ENCODE results near the gene DEPDC5. TPM values are rescaled to one million over a fixed set of nuclear protein-coding genes. Genes with fewer than 3 reads are reported as not detected.

DEPDC5 gene
- total and polyA plus RNA-seq, 9 of the 15 experiments (the other 6 are each of a cell fraction or from before 2014, with no cell fraction given) = 2.3 to 12.3 (median 10.7) TPM

DNA sequence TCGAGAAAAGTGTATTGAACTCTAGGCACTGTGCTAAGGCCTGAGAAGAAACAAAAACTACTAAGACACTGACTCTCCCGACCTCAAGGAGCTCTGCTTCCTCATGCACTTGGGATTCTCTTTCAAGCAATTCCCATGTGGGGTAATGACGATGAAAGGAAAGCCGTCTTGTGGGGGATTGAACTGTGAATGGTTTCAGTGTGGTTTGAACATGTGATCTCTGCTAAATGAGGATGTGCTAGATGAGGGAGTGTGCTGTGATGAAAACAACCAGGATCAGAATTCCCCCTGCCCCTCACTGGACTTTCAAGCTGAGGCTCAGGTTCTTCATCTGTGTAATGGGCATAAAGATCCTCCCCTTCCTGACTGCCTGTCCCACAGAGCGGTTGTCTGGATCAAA is 74.9 kb downstream of the DEPDC5 start:
- Histone ChIP-seq H3K4me2 (ENCODE audit: insufficient read depth, low read length) (no peak overlapping the region), H3K27ac (ENCODE audit: extremely low read depth, low read depth, low read length) (no peak overlapping the region), H3K27me3 (ENCODE audit: control insufficient read depth in 2 of 2, insufficient read depth in 2 of 2, low read length in 2 of 2) (no peaks in the 10 kb centered on the region), H3K9me1 (ENCODE audit: control insufficient read depth, insufficient read depth, low read length) (no peaks in the 10 kb centered on the region), H3K9me3 (replicated peaks; ENCODE audit: control insufficient read depth, insufficient read depth, low read depth, low read length) (no peaks in the 10 kb centered on the region), H3K79me2 (ENCODE audit: control insufficient read depth, insufficient read depth, low read length) (no peaks in the 10 kb centered on the region), H3K9ac (ENCODE audit: insufficient read depth in 1 of 2, low read depth in 2 of 2, low read length in 2 of 2) (no peak overlapping the region), H3K4me1 (replicated peaks in 1 of 2; ENCODE audit: control insufficient read depth in 2 of 2, insufficient read depth in 2 of 2, low read length in 2 of 2) (peaks cover 5 to 9% of the 10 kb centered on the region in 2 experiments; a peak in 2 of 5 replicates), H2AFZ (ENCODE audit: low read depth, low read length) (no peak overlapping the region), H3K36me3 (ENCODE audit: control insufficient read depth, insufficient read depth, low read length) (peaks cover 23% of the 10 kb centered on the region), H4K20me1 (replicated peaks; ENCODE audit: control insufficient read depth, insufficient read depth, low read length) (no peaks in the 10 kb centered on the region), H3K4me3 (no peak overlapping the region)
- DNase-seq (ENCODE audit: extremely low read depth in 1 of 4, low spot score in 3 of 4) (no peak), ATAC-seq (no peak), FAIRE-seq (no peak)
- ChIA-PET POLR2A (no interaction called here), CTCF (ENCODE audit: low intra/inter-chr PET ratio) (no interaction called here)
- BruUV-seq (replicated peaks) = no TSS peak
- intact Hi-C loops (cut with micrococcal nuclease) (no loop called here), in situ Hi-C loops (cut with MboI) (no loop called here)
- whole genome bisulfite sequencing (ENCODE audit: insufficient coverage, low coverage, missing lambda C conversion rate) = 81% methylated on average over 4 of the region's 5 CpGs
- TF ChIP-seq U2AF2 (optimal IDR thresholded peaks at IDR 0.05; ENCODE audit: low read depth, low read length) = no peak
- no peak for TF ChIP-seq ZNF444 (CRISPR knock-in tag; IDR thresholded peaks at IDR 0.05)
- TF ChIP-seq NELFE (IDR thresholded peaks at IDR 0.05; ENCODE audit: insufficient read depth, insufficient read length) = no peak
- TF ChIP-seq SMAD1 (IDR thresholded peaks at IDR 0.05; ENCODE audit: low read depth, low read length, partially characterized antibody) = no peak
- no peak for TF ChIP-seq ZNF184 (CRISPR knock-in tag; IDR thresholded peaks at IDR 0.05)
- no peak for TF ChIP-seq NCOA6 (IDR thresholded peaks at IDR 0.05)
- TF ChIP-seq, protein P1, sequence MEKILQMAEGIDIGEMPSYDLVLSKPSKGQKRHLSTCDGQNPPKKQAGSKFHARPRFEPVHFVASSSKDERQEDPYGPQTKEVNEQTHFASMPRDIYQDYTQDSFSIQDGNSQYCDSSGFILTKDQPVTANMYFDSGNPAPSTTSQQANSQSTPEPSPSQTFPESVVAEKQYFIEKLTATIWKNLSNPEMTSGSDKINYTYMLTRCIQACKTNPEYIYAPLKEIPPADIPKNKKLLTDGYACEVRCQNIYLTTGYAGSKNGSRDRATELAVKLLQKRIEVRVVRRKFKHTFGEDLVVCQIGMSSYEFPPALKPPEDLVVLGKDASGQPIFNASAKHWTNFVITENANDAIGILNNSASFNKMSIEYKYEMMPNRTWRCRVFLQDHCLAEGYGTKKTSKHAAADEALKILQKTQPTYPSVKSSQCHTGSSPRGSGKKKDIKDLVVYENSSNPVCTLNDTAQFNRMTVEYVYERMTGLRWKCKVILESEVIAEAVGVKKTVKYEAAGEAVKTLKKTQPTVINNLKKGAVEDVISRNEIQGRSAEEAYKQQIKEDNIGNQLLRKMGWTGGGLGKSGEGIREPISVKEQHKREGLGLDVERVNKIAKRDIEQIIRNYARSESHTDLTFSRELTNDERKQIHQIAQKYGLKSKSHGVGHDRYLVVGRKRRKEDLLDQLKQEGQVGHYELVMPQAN (IDR thresholded peaks at IDR 0.05; ENCODE audit: borderline replicate concordance) = no peak
- no peak for TF ChIP-seq CHD2 (IDR thresholded peaks at IDR 0.05; ENCODE audit: low read depth, low read length)
- no peak for TF ChIP-seq PTBP1 (IDR thresholded peaks at IDR 0.05; ENCODE audit: low read depth, low read length)
- TF ChIP-seq EP400 (IDR thresholded peaks at IDR 0.05) = no peak

All from K562 (cell line).